Omental fat pad (tissue), 4 donors: ENCODE measurements around the gene KLHL29. TPM values are rescaled to one million over a fixed set of nuclear protein-coding genes. Genes with fewer than 3 reads are reported as not detected.

Experiments
- ATAC-seq: fragments of 150-250 bp; one replicate; pipeline ENCODE4 v1.9.1; 2016; ENCODE audit warnings: mild to moderate bottlenecking, moderate library complexity; ENCODE audit not compliant: low FRiP score
- DNase-seq: peaks from one replicate; pipeline ENCODE4 v3.0.0-alpha.2; 2019; ENCODE audit warnings: low spot score
- total RNA-seq, 4 donors: library from RNA; depleted of rRNA; stranded (reverse); fragments of >200 nt; gene quantifications; one replicate each; pipeline ENCODE4 v1.1.0, GENCODE V29; 2016
- TF ChIP-seq, protein P1 (sequence below), 3 donors: fragments of 450-650 bp; IDR thresholded peaks; one replicate each; pipeline ENCODE4 v1.5.1; 2016 to 2017; ENCODE audit warnings: antibody characterized with exemption in 3 of 3, mild to moderate bottlenecking in 3 of 3, moderate library complexity in 2 of 3

Gene KLHL29
- total RNA-seq, 4 donors from 2014 or later: 4.0 to 19.5 (median 12.7) TPM

DNA sequence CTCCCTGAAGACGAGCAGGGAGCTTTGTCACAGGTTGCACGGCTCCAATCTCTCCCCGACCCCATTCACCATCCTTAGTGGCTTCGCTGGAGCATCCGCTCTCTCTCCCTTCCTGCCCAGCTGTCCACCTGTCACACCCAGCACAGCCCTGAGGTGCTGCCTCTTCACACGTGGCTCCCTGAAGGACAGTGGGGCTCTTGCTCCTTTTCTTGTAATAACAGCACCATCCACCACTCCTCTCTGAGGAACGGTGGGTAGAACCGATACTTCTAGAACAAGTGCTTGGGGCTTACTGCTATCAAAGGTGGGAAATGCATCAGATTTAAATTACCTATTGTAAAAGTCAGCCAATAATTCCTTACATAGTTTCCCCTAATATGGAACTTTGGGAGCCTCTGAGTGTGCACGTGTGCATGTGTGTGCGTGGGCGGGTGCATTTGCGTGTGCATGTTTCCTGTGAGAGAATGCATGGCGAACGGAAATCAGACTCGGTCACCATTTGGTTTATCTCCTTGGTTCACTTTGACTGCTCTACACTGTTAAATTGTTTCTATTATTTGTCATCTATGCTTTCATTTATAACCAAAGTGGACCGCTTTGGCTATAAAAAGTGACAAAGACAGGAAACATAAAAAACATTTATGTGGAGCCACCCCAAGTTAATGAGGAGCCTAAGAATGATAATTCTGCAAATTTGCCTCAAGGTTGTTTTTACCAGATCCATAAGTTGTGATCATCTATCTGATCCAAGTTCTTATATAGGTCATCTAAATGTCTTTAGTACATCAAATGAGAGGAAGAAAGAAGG lies 39.1 kb downstream of the KLHL29 start:
- DNase-seq (no peak), ATAC-seq (no peak)
- TF ChIP-seq, protein P1, sequence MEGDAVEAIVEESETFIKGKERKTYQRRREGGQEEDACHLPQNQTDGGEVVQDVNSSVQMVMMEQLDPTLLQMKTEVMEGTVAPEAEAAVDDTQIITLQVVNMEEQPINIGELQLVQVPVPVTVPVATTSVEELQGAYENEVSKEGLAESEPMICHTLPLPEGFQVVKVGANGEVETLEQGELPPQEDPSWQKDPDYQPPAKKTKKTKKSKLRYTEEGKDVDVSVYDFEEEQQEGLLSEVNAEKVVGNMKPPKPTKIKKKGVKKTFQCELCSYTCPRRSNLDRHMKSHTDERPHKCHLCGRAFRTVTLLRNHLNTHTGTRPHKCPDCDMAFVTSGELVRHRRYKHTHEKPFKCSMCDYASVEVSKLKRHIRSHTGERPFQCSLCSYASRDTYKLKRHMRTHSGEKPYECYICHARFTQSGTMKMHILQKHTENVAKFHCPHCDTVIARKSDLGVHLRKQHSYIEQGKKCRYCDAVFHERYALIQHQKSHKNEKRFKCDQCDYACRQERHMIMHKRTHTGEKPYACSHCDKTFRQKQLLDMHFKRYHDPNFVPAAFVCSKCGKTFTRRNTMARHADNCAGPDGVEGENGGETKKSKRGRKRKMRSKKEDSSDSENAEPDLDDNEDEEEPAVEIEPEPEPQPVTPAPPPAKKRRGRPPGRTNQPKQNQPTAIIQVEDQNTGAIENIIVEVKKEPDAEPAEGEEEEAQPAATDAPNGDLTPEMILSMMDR (IDR thresholded peaks at IDR 0.05): no peak

DNA sequence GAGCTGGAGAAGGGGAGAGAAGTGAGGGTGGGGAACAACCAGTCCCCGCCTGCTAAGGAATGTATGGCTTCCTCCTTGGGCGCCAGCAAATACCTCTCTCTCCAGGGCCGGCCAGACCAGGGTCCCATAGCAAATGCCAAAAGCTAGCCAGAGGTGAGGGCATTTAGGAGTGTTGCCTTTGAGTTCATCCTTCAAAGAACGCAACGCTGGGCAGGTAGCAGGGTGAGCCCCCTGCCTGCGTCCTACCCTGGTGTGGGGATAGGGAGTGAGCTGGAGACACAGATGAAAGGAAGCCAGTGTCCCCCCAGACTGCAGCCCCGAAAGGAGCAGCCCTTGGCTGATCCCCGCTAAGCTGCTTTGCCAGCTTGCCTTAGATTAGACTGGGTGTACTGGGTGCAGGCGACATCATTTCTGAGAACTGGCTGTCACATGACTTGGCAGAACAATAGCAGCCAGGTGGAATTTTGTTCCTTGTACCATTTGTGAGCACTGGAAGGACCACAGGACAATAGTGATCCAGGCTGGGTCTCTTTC lies 40.4 kb downstream of the KLHL29 start:
- ATAC-seq (no peak), DNase-seq (no peak)
- TF ChIP-seq, protein P1 (IDR thresholded peaks at IDR 0.05): no peak

DNA sequence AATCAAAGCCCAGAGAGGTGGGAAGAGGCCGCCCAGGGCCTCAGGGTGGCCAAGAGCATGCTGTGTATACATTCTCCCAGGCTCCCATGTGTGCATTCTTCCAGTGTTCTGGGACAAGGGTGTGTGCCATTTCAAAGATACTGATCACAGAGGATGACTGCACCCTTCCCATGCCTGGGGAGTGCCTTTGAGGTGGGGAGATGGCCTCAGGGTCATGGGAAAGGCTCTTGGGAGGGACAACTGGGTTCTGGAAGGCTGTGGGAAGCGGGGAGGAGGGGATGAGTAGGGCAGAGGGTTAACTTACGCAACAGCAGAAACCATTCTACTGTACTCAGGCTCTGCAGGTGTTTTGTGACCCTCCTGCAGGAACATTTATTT lies 40.9 kb downstream of the KLHL29 start:
- TF ChIP-seq, protein P1 (IDR thresholded peaks at IDR 0.05): no peak
- DNase-seq: no peak
- ATAC-seq: no peak

DNA sequence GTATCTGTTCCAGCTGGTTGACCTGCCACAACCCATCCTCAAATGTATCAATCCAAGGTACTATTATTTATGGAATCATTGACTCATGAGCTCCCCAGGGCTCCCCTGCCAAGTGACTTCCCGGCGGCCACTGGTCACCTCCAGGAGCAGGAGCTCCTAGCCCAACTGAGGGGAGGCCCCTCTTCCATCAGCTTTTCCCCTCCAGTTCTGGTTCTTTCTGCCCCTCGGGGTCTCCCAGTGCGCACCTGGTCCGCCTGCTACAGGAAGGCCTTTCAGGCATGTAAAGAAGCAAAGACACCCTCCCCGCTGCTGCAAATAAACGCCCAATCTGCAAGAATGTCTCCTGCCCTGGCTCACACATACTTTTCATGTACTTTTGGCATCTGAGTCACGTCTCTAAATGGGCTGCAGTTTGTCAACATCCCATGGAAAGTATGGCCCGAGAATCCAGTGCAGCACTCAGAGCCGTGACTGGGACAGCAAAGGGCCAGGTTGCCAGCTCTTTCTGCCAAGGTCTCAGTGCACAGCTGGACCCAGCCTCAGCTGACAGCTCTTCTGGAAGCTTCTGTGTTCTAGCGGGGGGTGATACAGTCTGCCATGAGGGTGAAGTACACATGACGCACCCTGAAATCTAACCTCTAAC lies 41.4 kb downstream of the KLHL29 start:
- DNase-seq: no peak
- ATAC-seq: peak; percentile 43

DNA sequence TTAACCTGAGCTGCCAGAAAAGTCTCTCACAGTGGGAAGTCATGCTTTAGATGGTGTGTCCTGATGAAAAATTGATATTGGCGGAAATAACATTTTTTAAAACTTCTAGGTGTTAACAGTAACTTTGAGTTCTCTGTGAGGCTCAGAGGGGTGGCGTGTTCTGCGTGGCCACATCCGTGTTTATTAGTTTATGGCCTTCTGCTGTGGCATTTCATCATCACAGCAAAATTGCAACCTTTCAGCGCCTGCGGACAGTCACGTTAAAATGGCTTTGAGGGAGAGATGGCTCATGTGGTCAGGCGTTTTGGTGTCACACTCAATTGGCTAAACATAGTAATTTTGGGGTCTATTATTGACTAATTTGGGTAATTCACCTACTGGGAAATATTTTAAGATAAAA lies 42.4 kb downstream of the KLHL29 start:
- TF ChIP-seq, protein P1 (IDR thresholded peaks at IDR 0.05): no peak
- DNase-seq (no peak), ATAC-seq (no peak)

More for the DNA sequence above, 41.4 kb downstream of the KLHL29 start:
- TF ChIP-seq, protein P1 (IDR thresholded peaks at IDR 0.05): no peak

DNA sequence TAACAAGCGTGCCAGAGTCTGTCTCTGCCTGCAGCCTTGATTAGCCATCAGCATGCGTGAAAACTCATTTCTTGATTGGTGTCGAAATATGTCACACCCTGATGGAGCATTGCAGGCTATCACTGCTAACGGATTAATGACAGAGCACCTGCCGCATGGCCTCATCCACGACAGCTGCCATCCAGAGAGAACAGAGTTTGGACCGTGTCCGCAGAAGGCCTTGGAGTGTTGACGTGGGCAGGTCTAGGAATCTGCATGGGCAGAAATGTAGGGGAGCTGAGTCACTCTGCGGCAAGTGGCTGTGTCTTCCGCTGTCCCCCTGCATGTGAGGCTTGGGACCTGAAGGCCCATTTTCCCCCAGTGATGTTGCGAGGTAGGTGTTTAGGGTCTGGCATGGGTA lies 43.0 kb downstream of the KLHL29 start:
- no peak for ATAC-seq
- DNase-seq: no peak
- TF ChIP-seq, protein P1 (IDR thresholded peaks at IDR 0.05): no peak
